HepG2 (cell line): ENCODE data around the gene HPS3. TPM values are rescaled to one million over a fixed set of nuclear protein-coding genes. Genes with fewer than 3 reads are reported as not detected.
A peak's percentile ranks its signal among the peaks of the same experiment; 100 is the strongest.

Experiments used
- BCL6 ChIP-seq: IDR thresholded peaks from 2 replicates; pipeline ENCODE4 v1.6.1; 2016; ENCODE audit warnings: missing genetic modification reagents, missing compliant biosample characterization
- CERS6 ChIP-seq: sonication (generic); formaldehyde crosslinking; IDR thresholded peaks from 2 replicates; pipeline ENCODE4 v1.5.0; 2020; ENCODE audit warnings: missing genetic modification reagents
- FOXA3 ChIP-seq: IDR thresholded peaks from 2 replicates; pipeline ENCODE4 v1.6.1; 2016; ENCODE audit warnings: missing genetic modification reagents, missing compliant biosample characterization
- FOXP1 ChIP-seq, 2 experiments: fragments of 450-650 bp in 1 of 2; IDR thresholded peaks; 2 replicates each; pipeline ENCODE4 v1.6.1; 2017 to 2018; ENCODE audit warnings: antibody characterized with exemption in 1 of 2
- HHEX ChIP-seq: IDR thresholded peaks from 2 replicates; pipeline ENCODE4 v1.6.1; 2016; ENCODE audit warnings: control low read depth
- HMG20B ChIP-seq: conservative IDR thresholded peaks from 2 replicates; pipeline ENCODE4 v1.6.1; 2016; ENCODE audit warnings: missing genetic modification reagents, missing compliant biosample characterization
- HNF1B ChIP-seq: sonication (generic); formaldehyde crosslinking; IDR thresholded peaks from 2 replicates; pipeline ENCODE4 v1.5.1; 2020; ENCODE audit warnings: mild to moderate bottlenecking, moderate library complexity, missing genetic modification reagents
- IKZF4 ChIP-seq: sonication (generic); formaldehyde crosslinking; IDR thresholded peaks from 2 replicates; pipeline ENCODE4 v1.5.1; 2020; ENCODE audit warnings: borderline replicate concordance, mild to moderate bottlenecking, low read depth, missing genetic modification reagents; ENCODE audit errors: not compliant biosample characterization
- ISL2 ChIP-seq: sonication (generic); formaldehyde crosslinking; IDR thresholded peaks from 2 replicates; pipeline ENCODE4 v1.5.0; 2020; ENCODE audit warnings: missing genetic modification reagents
- MBD4 ChIP-seq: IDR thresholded peaks from 2 replicates; pipeline ENCODE4 v1.6.1; 2012; ENCODE audit warnings: low read length, inconsistent platforms, borderline replicate concordance
- NR2F6 ChIP-seq, 2 experiments: IDR thresholded peaks; 2 replicates each; pipeline ENCODE4 v1.6.1; 2016; ENCODE audit warnings: antibody characterized with exemption in 1 of 2, mild to moderate bottlenecking in 1 of 2
- SP5 ChIP-seq: IDR thresholded peaks from 2 replicates; pipeline ENCODE4 v1.6.1; 2016; ENCODE audit warnings: low read depth, borderline replicate concordance
- TSC22D2 ChIP-seq: sonication (generic); formaldehyde crosslinking; IDR thresholded peaks from 2 replicates; pipeline ENCODE4 v1.5.1; 2020; ENCODE audit warnings: missing genetic modification reagents, mild to moderate bottlenecking, borderline replicate concordance
- ZNF124 ChIP-seq: sonication (generic); formaldehyde crosslinking; IDR thresholded peaks from 2 replicates; pipeline ENCODE4 v1.4.0; 2020; ENCODE audit warnings: missing genetic modification reagents
- ZNF224 ChIP-seq: sonication (generic); formaldehyde crosslinking; IDR thresholded peaks from 2 replicates; pipeline ENCODE4 v1.5.0; 2020; ENCODE audit warnings: mild to moderate bottlenecking, missing genetic modification reagents
- ZNF331 ChIP-seq: sonication (generic); formaldehyde crosslinking; IDR thresholded peaks from 2 replicates; pipeline ENCODE4 v1.4.0; 2020; ENCODE audit warnings: missing genetic modification reagents
- ZXDC ChIP-seq: sonication (generic); formaldehyde crosslinking; IDR thresholded peaks from 2 replicates; pipeline ENCODE4 v1.5.0; 2020; ENCODE audit warnings: mild to moderate bottlenecking, missing genetic modification reagents
- polyA plus RNA-seq, 8 experiments: library from polyadenylated mRNA; depleted of rRNA in 3 of 8; stranded (reverse) in 7 of 8; unstranded in 1 of 8; fragments of >200 nt; fragmentation: Illumina TruSeq in 4 of 8; extraction: Trizol in 4 of 8; gene quantifications; 2 replicates each; pipeline versions ENCODE4 v1.2.1 to v1.2.3, GENCODE V29; 2011 to 2016; ENCODE audit warnings: low read depth in 4 of 8, missing spikeins in 1 of 8, mixed read lengths in 1 of 8; ENCODE audit not compliant: insufficient read depth in 1 of 8
- total RNA-seq, 5 experiments: library from RNA; depleted of rRNA; stranded (reverse); fragments of >200 nt; fragmentation: Illumina TruSeq; extraction: Trizol; gene quantifications; 2 replicates each; pipeline ENCODE4 v1.2.3, GENCODE V29; 2016; ENCODE audit warnings: low read depth in 1 of 5
- TF ChIP-seq, protein P1 (sequence below): IDR thresholded peaks from 2 replicates; pipeline ENCODE4 v1.6.1; 2012; ENCODE audit warnings: low read depth, low read length, improper control_type of control experiment
- TF ChIP-seq, protein P2 (sequence below): IDR thresholded peaks from 2 replicates; pipeline ENCODE4 v1.6.1; 2016

The HPS3 gene
- total and polyA plus RNA-seq, 2 of the 13 experiments (the other 11 are each of a cell fraction or from before 2014, with no cell fraction given) = 9.5 to 18.9 TPM

DNA sequence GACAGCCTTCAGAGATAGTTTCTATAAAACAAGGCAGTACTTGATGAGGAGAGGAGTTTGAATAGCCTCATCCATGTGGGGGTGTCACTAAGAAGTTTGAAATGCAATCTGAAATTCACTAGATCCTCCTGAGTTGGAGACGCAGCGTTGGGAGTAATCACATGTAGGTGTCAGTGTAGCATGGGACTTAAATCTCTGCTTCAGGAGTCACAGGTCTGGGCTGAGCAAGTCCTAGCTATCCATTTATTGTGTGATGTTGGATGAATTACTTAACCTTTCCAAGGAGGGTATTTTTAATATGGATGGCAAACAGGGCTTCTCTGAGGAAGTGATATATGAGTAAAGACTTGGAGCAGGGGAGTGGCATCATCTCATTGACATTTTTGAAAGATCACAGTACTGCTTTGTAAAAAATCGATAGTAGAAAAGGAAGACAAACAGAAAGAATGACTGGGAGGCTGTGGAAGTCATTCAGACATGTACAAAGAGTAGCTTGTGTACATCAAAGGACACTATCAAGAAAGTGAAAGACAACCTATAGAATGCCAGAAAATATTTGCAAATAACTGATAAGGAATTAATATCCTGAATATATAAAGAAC is 75.1 kb downstream of the HPS3 start (continued):
- TF ChIP-seq, protein P1, sequence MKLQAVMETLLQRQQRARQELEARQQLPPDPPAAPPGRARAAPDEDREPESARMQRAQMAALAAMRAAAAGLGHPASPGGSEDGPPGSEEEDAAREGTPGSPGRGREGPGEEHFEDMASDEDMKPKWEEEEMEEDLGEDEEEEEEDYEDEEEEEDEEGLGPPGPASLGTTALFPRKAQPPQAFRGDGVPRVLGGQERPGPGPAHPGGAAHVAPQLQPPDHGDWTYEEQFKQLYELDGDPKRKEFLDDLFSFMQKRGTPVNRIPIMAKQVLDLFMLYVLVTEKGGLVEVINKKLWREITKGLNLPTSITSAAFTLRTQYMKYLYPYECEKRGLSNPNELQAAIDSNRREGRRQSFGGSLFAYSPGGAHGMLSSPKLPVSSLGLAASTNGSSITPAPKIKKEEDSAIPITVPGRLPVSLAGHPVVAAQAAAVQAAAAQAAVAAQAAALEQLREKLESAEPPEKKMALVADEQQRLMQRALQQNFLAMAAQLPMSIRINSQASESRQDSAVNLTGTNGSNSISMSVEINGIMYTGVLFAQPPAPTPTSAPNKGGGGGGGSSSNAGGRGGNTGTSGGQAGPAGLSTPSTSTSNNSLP = 0 out of 2 replicates have a peak, but pooled peaks have one; percentile 41
- TF ChIP-seq, protein P2, sequence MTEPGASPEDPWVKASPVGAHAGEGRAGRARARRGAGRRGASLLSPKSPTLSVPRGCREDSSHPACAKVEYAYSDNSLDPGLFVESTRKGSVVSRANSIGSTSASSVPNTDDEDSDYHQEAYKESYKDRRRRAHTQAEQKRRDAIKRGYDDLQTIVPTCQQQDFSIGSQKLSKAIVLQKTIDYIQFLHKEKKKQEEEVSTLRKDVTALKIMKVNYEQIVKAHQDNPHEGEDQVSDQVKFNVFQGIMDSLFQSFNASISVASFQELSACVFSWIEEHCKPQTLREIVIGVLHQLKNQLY (CRISPR knock-in tag) = 0 out of 2 replicates have a peak, but pooled peaks have one; percentile 25
- TF ChIP-seq HMG20B (CRISPR knock-in tag) = 0 out of 2 replicates have a peak, but pooled peaks have one; percentile 28
- TF ChIP-seq HHEX (CRISPR knock-in tag) = 0 out of 2 replicates have a peak, but pooled peaks have one; percentile 33
- no peak for TF ChIP-seq CERS6 (CRISPR knock-in tag)
- TF ChIP-seq HNF1B (CRISPR knock-in tag) = no peak
- 0 out of 2 replicates have a peak, but pooled peaks have one; percentile 86 for TF ChIP-seq MBD4
- TF ChIP-seq SP5 (CRISPR knock-in tag) = peak; percentile 48; the same call in 1 of the 2 replicates
- TF ChIP-seq ZNF224 (CRISPR knock-in tag) = no peak
- TF ChIP-seq ZXDC (CRISPR knock-in tag) = no peak
- no peak for TF ChIP-seq IKZF4 (CRISPR knock-in tag)
- no peak for TF ChIP-seq ZNF124 (CRISPR knock-in tag)
- TF ChIP-seq BCL6 (CRISPR knock-in tag) = peak; percentile 64; the same call in 1 of the 2 replicates
- TF ChIP-seq FOXA3 = peak; percentile 70
- no peak for TF ChIP-seq FOXP1 (IDR thresholded peaks at IDR 0.05)
- TF ChIP-seq FOXP1 (CRISPR knock-in tag; IDR thresholded peaks at IDR 0.05) = peak; percentile 80; the same call in 1 of the 2 replicates
- TF ChIP-seq NR2F6 (IDR thresholded peaks at IDR 0.05) = peak; percentile 57; the same call in 1 of the 2 replicates
- TF ChIP-seq NR2F6 (CRISPR knock-in tag; IDR thresholded peaks at IDR 0.05) = peak; percentile 22; the same call in 1 of the 2 replicates
- TF ChIP-seq TSC22D2 = no peak
- TF ChIP-seq ZNF331 = 0 out of 2 replicates have a peak, but pooled peaks have one; percentile 24
- TF ChIP-seq ISL2 (CRISPR knock-in tag) = peak; percentile 91
